Sigmoid colon (tissue), 7 donors: ENCODE measurements around the gene SMIM23. TPM values are rescaled to one million over a fixed set of nuclear protein-coding genes. Genes with fewer than 3 reads are reported as not detected.

Experiments used
- polyA plus RNA-seq, 3 donors: library from polyadenylated mRNA; stranded (reverse); fragments of 200-250 nt; gene quantifications; one replicate each; pipeline ENCODE4 v1.2.3, GENCODE V29; 2013
- total RNA-seq, 4 donors: library from RNA; depleted of rRNA; stranded (reverse); fragments of >200 nt; gene quantifications; one replicate each; pipeline ENCODE4 v1.1.0, GENCODE V29; 2016
- donor health status: healthy with polysubstance abuse.
- donor health status: Bipolar disorder and iron deficiency.
- donor health status: healthy.

The SMIM23 gene
- total and polyA plus RNA-seq, 7 donors = not detected

Other genes starting within 250 kb of the SMIM23 start
- 10 to 100 TPM; 42.9 to 67.1 (median 49.4) TPM for gene FBXW11, start 220.8 kb downstream of the SMIM23 start, total RNA-seq
- gene FBXW11, start 220.8 kb downstream of the SMIM23 start, polyA plus RNA-seq = 10 to 100 TPM; 14.4 to 19.9 (median 15.6) TPM